Skin epidermis (tissue), 12 donors: ENCODE measurements around the gene STAG1.

Experiments
- H3K27ac ChIP-seq, 21 experiments: fragments of 200-600 bp; sonication (generic) in 11 of 21; one replicate each; pipeline ENCODE4 v1.5.0; 2020; ENCODE audit warnings: mild to moderate bottlenecking in 3 of 21, inconsistent platforms in 2 of 21, moderate library complexity in 2 of 21
- H3K4me3 ChIP-seq, 7 experiments: fragments of 200-600 bp; sonication (generic) in 2 of 7; one replicate each; pipeline ENCODE4 v1.5.0; 2020; ENCODE audit warnings: inconsistent platforms in 2 of 7, mild to moderate bottlenecking in 2 of 7, moderate library complexity in 1 of 7

STAG1 gene

DNA sequence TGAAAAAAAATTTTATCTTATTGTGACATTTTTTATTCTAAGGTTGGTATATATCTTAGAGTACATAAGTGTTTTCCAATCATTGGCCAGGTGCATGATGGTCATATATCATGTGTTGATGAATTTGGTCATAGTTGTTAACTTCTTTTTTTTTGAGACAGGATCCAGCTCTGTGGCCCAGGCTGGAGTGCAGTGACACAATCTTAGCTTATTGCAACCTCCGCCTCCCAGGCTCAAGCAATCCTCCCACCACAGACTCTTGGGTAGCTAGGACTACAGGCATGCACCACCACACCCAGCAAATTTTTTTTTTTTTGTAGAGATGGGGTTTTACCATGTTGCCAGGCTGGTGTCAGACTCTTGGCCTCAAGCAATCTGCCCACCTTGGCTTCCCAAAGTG, 458.0 kb downstream of the STAG1 start:
- Histone ChIP-seq H3K27ac (no peak overlapping the region), H3K4me3 (no peak overlapping the region)

DNA sequence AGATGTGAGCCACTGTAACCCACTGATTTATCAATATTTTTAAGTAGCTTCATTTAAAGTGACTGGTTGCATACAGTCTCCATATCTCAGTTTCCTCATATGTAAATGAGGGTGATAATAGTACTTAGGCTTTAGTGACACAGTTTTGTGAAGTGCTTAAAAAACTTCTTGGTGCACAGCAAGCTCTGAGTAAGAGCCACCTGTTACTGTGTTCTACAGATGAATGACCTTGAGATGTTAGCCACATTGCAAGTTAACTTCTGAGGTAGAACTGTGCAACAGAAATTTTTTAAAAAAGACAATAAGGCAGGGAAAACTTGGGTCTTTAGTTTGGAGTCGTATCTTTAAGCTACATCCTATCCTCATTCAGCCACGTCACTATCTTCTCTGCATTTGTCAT, 458.9 kb downstream of the STAG1 start:
- H3K27ac ChIP-seq = no peak overlapping the region
- H3K4me3 ChIP-seq = no peak overlapping the region

DNA sequence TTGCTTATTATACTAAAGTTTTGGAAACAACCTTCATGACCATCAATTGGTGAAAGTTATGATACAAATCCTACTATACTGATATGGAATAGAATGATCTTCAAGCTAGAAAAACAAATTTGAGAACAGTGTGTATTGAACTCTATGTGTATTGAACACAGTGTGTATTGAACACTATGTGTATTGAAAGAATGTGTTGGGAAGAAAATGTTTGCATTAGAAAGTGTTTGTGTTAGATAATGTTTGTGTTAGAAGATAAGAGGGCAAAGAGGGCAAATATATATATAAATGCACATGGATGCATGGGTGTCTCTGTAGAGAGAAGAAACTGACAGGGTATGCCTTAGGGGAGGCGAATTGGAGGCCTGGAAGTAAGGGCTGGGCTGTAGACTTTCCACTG, 459.7 kb downstream of the STAG1 start:
- H3K27ac ChIP-seq = no peak overlapping the region
- H3K4me3 ChIP-seq = no peak overlapping the region

DNA sequence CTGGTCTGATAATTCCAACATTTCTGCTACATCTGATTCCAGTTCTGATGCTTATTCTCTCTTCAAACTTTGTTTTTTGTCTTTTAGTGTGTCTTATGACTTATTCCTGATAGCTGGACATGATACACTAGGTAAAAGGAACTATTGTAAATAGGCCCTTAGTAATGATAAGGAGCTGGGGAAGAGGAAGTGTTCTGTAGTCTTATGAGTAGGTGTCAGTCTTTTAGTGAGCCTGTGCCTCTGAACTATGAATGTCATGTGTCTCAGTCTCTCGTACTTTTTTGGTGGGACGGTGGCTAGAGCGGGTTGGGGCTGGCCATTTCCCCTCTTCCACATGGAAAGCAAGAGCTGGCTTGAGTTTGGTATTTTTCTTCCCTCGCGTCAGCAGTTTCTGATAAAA, 460.9 kb downstream of the STAG1 start:
- Histone ChIP-seq H3K4me3 (no peak overlapping the region), H3K27ac (no peak overlapping the region)
